Measurements from ENCODE around the gene JUN. TPM values are rescaled to one million over a fixed set of nuclear protein-coding genes. Genes with fewer than 3 reads are reported as not detected.
A peak's percentile ranks its signal among the peaks of the same experiment; 100 is the strongest.
"Not testable (repeated sequence)": the region's sequence is repeated elsewhere in the genome, so short reads cannot be mapped to it uniquely, and the experiment has no call there.

The JUN gene
- total and polyA plus RNA-seq, 2 donors (not counting 1 experiment from before 2014, with no cell fraction given) = 94.4 to 4,074 TPM

GRCh38 chr1:58802640-58803399 lies 19.0 kb upstream of the JUN start:
- no peak for DNase-seq
- Mint-ChIP-seq H3K4me1 (peaks cover 41% of the 10 kb centered on the region), H3K4me3 (no peak overlapping the region), H3K27me3 (no peaks in the 10 kb centered on the region), H3K9me3 (ENCODE audit: insufficient read depth) (no peaks in the 10 kb centered on the region), H3K27ac (peak overlapping the region; percentile 42)
- POLR2A ChIA-PET = interaction anchor here (0.6 to 1.7 kb wide), 2 partner anchors 17 to 233 kb away, joined by 4 read pairs; no protein-coding TSS in a partner anchor
- Histone ChIP-seq H3K4me2 (replicated peaks; ENCODE audit: low read depth, low read length, poor library complexity, severe bottlenecking) (no peak overlapping the region), H3K4me1 (ENCODE audit: control insufficient read depth in 2 of 2, insufficient read depth in 2 of 2, low read length in 2 of 2) (peaks cover 32 to 34% of the 10 kb centered on the region in 2 donors), H3K36me3 (replicated peaks in 1 of 2; ENCODE audit: control extremely low read depth in 1 of 2, control insufficient read depth in 1 of 2, extremely low read depth in 1 of 2, insufficient read depth in 2 of 2, low read length in 1 of 2) (no peaks in the 10 kb centered on the region), H2AFZ (ENCODE audit: insufficient read depth, low read depth, low read length, poor library complexity, severe bottlenecking) (no peak overlapping the region), H3K27ac (ENCODE audit: low read length in 2 of 2) (no peak overlapping the region), H3K9me3 (ENCODE audit: control extremely low read depth in 1 of 3, control insufficient read depth in 2 of 3, insufficient read depth in 1 of 3, low read length in 2 of 3) (no peaks in the 10 kb centered on the region), H3K9ac (ENCODE audit: low read length) (no peak overlapping the region), H4K20me1 (ENCODE audit: control insufficient read depth, insufficient read depth, low read length, poor library complexity, severe bottlenecking) (no peaks in the 10 kb centered on the region), H3K27me3 (replicated peaks in 1 of 4; ENCODE audit: control extremely low read depth in 1 of 4, control insufficient read depth in 3 of 4, insufficient read depth in 4 of 4, low read length in 3 of 4) (no peaks in the 10 kb centered on the region), H3K4me3 (ENCODE audit: control extremely low read depth in 1 of 5, extremely low read depth in 1 of 5, insufficient read depth in 1 of 5, low read depth in 2 of 5, low read length in 4 of 5) (no peak overlapping the region), H3K79me2 (ENCODE audit: control insufficient read depth, insufficient read depth, low read length) (peaks cover 8% of the 10 kb centered on the region)
- intact Hi-C loops (cut with micrococcal nuclease) = no loop called here
- no CpG with 5 or more reads among the region's 5 CpGs for WGBS (ENCODE audit: insufficient coverage)
- ATAC-seq (ENCODE audit: low read depth) = no peak
- CTCF ChIA-PET = interaction anchor here (1.2 kb wide), 1 partner anchor 12 kb away, joined by 3 read pairs; no protein-coding TSS in a partner anchor
- TF ChIP-seq, protein P1, sequence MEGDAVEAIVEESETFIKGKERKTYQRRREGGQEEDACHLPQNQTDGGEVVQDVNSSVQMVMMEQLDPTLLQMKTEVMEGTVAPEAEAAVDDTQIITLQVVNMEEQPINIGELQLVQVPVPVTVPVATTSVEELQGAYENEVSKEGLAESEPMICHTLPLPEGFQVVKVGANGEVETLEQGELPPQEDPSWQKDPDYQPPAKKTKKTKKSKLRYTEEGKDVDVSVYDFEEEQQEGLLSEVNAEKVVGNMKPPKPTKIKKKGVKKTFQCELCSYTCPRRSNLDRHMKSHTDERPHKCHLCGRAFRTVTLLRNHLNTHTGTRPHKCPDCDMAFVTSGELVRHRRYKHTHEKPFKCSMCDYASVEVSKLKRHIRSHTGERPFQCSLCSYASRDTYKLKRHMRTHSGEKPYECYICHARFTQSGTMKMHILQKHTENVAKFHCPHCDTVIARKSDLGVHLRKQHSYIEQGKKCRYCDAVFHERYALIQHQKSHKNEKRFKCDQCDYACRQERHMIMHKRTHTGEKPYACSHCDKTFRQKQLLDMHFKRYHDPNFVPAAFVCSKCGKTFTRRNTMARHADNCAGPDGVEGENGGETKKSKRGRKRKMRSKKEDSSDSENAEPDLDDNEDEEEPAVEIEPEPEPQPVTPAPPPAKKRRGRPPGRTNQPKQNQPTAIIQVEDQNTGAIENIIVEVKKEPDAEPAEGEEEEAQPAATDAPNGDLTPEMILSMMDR (IDR thresholded peaks at IDR 0.05) = no peak
- TF ChIP-seq EZH2 (IDR thresholded peaks at IDR 0.05; ENCODE audit: borderline replicate concordance, insufficient read depth, low read depth, low read length, poor library complexity, severe bottlenecking) = no peak

GRCh38 chr1:58801286-58801685 lies 17.4 kb upstream of the JUN start:
- H3K9me3 ChIP-seq (ENCODE audit: control extremely low read depth in 1 of 3, control insufficient read depth in 2 of 3, insufficient read depth in 1 of 3, low read length in 2 of 3); H3K9ac ChIP-seq (ENCODE audit: low read length); ATAC-seq (ENCODE audit: low read depth); H3K79me2 ChIP-seq (ENCODE audit: control insufficient read depth, insufficient read depth, low read length); H3K4me3 Mint-ChIP-seq; H2AFZ ChIP-seq (ENCODE audit: insufficient read depth, low read depth, low read length, poor library complexity, severe bottlenecking); H3K9me3 Mint-ChIP-seq (ENCODE audit: insufficient read depth); H3K27me3 Mint-ChIP-seq; H3K36me3 ChIP-seq (replicated peaks in 1 of 2; ENCODE audit: control extremely low read depth in 1 of 2, control insufficient read depth in 1 of 2, extremely low read depth in 1 of 2, insufficient read depth in 2 of 2, low read length in 1 of 2); H3K4me3 ChIP-seq (ENCODE audit: control extremely low read depth in 1 of 5, extremely low read depth in 1 of 5, insufficient read depth in 1 of 5, low read depth in 2 of 5, low read length in 4 of 5); H3K4me2 ChIP-seq (replicated peaks; ENCODE audit: low read depth, low read length, poor library complexity, severe bottlenecking); H4K20me1 ChIP-seq (ENCODE audit: control insufficient read depth, insufficient read depth, low read length, poor library complexity, severe bottlenecking); H3K27me3 ChIP-seq (replicated peaks in 1 of 4; ENCODE audit: control extremely low read depth in 1 of 4, control insufficient read depth in 3 of 4, insufficient read depth in 4 of 4, low read length in 3 of 4); intact Hi-C loops (cut with micrococcal nuclease); POLR2A ChIA-PET; DNase-seq; H3K27ac ChIP-seq (ENCODE audit: low read length in 2 of 2): not testable (repeated sequence)
- peaks cover 16 to 19% of the 10 kb centered on the region in 2 donors for H3K4me1 ChIP-seq (ENCODE audit: control insufficient read depth in 2 of 2, insufficient read depth in 2 of 2, low read length in 2 of 2)
- Mint-ChIP-seq H3K27ac (peak overlapping the region; percentile 38), H3K4me1 (peaks cover 26% of the 10 kb centered on the region)
- CTCF ChIA-PET = interaction anchor here (1.0 kb wide), 1 partner anchor 898 kb away, joined by 3 read pairs; no protein-coding TSS in a partner anchor
- WGBS (ENCODE audit: insufficient coverage) = no CpG with 5 or more reads among the region's 1 CpG
